GM23248 (cell line): Measurements from ENCODE around the gene MACROH2A2.

Experiments used
- EZH2 ChIP-seq: fragments of 200-600 bp; sonication (generic); IDR thresholded peaks from 2 replicates; pipeline ENCODE4 v1.6.1; 2018; ENCODE audit warnings: antibody characterized with exemption, mild to moderate bottlenecking; ENCODE audit not compliant: insufficient read depth, poor library complexity, severe bottlenecking
- EZH2phosphoT487 ChIP-seq: fragments of 200-600 bp; sonication (generic); IDR thresholded peaks from 2 replicates; pipeline ENCODE4 v1.6.1; 2018; ENCODE audit warnings: antibody characterized with exemption, moderate library complexity, mild to moderate bottlenecking, low read depth; ENCODE audit not compliant: insufficient read depth

GRCh38 chr10:70048030-70048723 is 4.5 kb upstream of the MACROH2A2 start:
- no peak for TF ChIP-seq EZH2
- TF ChIP-seq EZH2phosphoT487 = no peak
